ENCODE data around the gene SLC7A10.

The SLC7A10 gene

DNA sequence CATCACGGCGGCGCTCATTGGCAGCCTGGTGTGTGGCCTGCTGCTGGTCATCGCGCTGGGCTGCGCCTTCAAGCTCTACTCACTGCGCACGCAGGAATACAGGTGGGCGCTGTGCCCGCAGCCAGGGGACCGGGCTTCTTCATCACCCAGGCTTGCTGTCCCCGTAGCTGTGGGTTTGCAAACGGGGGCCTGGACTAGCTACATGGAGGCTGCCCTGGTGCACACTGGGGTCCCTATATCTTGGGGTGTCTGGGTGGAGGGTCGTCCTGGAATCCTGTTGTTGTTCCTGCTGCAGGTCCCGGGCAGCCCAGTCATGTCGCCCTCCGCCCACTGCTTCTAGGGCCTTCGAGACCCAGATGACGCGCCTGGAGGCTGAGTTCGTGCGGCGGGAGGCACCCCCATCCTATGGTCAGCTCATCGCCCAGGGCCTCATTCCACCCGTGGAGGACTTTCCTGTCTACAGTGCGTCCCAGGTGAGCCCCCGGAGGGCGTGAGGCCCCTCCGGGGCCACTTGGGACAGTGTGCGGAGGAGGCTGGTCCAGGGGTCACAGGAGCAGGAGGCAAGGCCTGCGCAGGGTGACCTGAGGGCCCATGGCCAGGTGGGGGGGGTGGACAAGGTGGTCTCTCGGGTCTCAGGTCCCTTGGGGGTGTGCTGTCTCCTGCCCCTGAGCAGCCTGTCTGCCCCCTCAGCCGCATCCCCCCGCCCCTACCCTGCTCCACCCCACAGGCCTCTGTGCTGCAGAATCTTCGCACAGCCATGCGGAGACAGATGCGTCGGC, 19.2 kb downstream of the SLC7A10 start:
- Histone ChIP-seq H3K9me2 (replicated peaks; ENCODE audit: insufficient read depth, low read length) (no peaks in the 10 kb centered on the region), H2AFZ (ENCODE audit: low read length) (no peak overlapping the region), H3K4me3 (ENCODE audit: low read length) (no peak overlapping the region), H3K4me2 (ENCODE audit: low read depth, low read length) (no peak overlapping the region), H3K27ac (ENCODE audit: low read length) (no peak overlapping the region), H3K36me3 (replicated peaks; ENCODE audit: insufficient read depth, low read length) (no peaks in the 10 kb centered on the region), H4K20me1 (ENCODE audit: insufficient read depth, low read length) (no peaks in the 10 kb centered on the region), H3K79me2 (ENCODE audit: low read length) (no peaks in the 10 kb centered on the region), H3K9me3 (replicated peaks; ENCODE audit: insufficient read depth, low read length) (no peaks in the 10 kb centered on the region), H3F3A (ENCODE audit: insufficient read depth, low read length) (no peaks in the 10 kb centered on the region), H3K9ac (ENCODE audit: low read length) (no peak overlapping the region), H3K4me1 (ENCODE audit: low read length) (no peaks in the 10 kb centered on the region), H3K27me3 (replicated peaks; ENCODE audit: insufficient read depth, low read length) (peaks cover 20% of the 10 kb centered on the region)
- no peak for DNase-seq
- no peak for TF ChIP-seq EZH2phosphoT487 (IDR thresholded peaks at IDR 0.05; ENCODE audit: low read length)
- TF ChIP-seq, protein P1, sequence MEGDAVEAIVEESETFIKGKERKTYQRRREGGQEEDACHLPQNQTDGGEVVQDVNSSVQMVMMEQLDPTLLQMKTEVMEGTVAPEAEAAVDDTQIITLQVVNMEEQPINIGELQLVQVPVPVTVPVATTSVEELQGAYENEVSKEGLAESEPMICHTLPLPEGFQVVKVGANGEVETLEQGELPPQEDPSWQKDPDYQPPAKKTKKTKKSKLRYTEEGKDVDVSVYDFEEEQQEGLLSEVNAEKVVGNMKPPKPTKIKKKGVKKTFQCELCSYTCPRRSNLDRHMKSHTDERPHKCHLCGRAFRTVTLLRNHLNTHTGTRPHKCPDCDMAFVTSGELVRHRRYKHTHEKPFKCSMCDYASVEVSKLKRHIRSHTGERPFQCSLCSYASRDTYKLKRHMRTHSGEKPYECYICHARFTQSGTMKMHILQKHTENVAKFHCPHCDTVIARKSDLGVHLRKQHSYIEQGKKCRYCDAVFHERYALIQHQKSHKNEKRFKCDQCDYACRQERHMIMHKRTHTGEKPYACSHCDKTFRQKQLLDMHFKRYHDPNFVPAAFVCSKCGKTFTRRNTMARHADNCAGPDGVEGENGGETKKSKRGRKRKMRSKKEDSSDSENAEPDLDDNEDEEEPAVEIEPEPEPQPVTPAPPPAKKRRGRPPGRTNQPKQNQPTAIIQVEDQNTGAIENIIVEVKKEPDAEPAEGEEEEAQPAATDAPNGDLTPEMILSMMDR (IDR thresholded peaks at IDR 0.05; ENCODE audit: low read length): no peak
- TF ChIP-seq EZH2 (optimal IDR thresholded peaks at IDR 0.05; ENCODE audit: low read depth, low read length): no peak

DNA sequence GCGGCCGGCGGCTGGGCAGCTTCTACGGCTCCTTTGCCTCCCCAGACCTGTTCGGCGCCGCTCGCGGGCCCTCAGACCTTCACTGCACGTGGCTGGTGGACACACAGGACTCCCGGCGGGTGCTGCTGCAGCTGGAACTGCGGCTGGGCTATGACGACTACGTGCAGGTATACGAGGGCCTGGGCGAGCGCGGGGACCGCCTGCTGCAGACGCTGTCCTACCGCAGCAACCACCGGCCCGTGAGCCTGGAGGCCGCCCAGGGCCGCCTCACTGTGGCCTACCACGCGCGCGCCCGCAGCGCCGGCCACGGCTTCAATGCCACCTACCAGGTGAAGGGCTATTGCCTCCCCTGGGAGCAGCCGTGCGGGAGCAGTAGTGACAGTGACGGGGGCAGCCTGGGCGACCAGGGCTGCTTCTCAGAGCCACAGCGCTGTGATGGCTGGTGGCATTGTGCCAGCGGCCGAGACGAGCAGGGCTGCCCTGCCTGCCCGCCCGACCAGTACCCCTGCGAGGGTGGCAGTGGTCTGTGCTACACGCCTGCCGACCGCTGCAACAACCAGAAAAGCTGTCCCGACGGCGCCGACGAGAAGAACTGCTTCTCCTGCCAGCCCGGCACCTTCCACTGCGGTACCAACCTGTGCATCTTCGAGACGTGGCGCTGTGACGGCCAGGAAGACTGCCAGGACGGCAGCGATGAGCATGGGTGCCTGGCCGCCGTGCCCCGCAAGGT, 20.0 kb downstream of the SLC7A10 start:
- no peaks in the 10 kb centered on the region for H3K36me3 ChIP-seq (replicated peaks; ENCODE audit: insufficient read depth, low read length)

DNA sequence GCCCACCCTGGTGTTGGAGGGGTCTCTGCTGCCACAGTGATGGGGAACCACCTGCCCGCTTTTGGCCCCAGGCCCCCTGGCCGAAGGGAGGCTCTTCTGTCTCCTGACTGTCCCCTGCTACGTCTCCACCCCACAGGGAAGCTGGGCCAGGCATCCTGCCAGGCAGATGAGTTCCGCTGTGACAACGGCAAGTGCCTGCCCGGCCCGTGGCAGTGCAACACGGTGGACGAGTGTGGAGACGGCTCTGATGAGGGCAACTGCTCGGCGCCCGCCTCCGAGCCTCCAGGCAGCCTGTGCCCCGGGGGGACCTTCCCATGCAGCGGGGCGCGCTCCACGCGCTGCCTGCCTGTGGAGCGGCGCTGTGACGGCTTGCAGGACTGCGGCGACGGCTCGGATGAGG, 20.5 kb downstream of the SLC7A10 start:
- Histone ChIP-seq H2AFZ (ENCODE audit: low read length) (no peak overlapping the region), H3K27me3 (replicated peaks; ENCODE audit: insufficient read depth, low read length) (peaks cover 11% of the 10 kb centered on the region), H3K4me3 (ENCODE audit: low read length) (no peak overlapping the region), H3K79me2 (ENCODE audit: low read length) (no peaks in the 10 kb centered on the region), H3K4me2 (ENCODE audit: low read depth, low read length) (no peak overlapping the region), H3K9ac (ENCODE audit: low read length) (no peak overlapping the region), H3K9me3 (replicated peaks; ENCODE audit: insufficient read depth, low read length) (no peaks in the 10 kb centered on the region), H3F3A (ENCODE audit: insufficient read depth, low read length) (no peaks in the 10 kb centered on the region), H3K9me2 (replicated peaks; ENCODE audit: insufficient read depth, low read length) (no peaks in the 10 kb centered on the region), H3K4me1 (ENCODE audit: low read length) (no peaks in the 10 kb centered on the region), H3K27ac (ENCODE audit: low read length) (no peak overlapping the region), H3K36me3 (replicated peaks; ENCODE audit: insufficient read depth, low read length) (no peaks in the 10 kb centered on the region), H4K20me1 (ENCODE audit: insufficient read depth, low read length) (no peaks in the 10 kb centered on the region)
- no peak for DNase-seq
- TF ChIP-seq EZH2phosphoT487 (IDR thresholded peaks at IDR 0.05; ENCODE audit: low read length): no peak
- TF ChIP-seq, protein P1 (IDR thresholded peaks at IDR 0.05; ENCODE audit: low read length): no peak
- TF ChIP-seq EZH2 (optimal IDR thresholded peaks at IDR 0.05; ENCODE audit: low read depth, low read length): no peak

More for the DNA sequence above, 20.0 kb downstream of the SLC7A10 start:
- TF ChIP-seq, protein P1 (IDR thresholded peaks at IDR 0.05; ENCODE audit: low read length): no peak
- TF ChIP-seq EZH2phosphoT487 (IDR thresholded peaks at IDR 0.05; ENCODE audit: low read length) (no peak), EZH2 (optimal IDR thresholded peaks at IDR 0.05; ENCODE audit: low read depth, low read length) (no peak)
- peaks cover 13% of the 10 kb centered on the region for H3K27me3 ChIP-seq (replicated peaks; ENCODE audit: insufficient read depth, low read length)
- H3K27ac ChIP-seq (ENCODE audit: low read length): no peak overlapping the region
- H3F3A ChIP-seq (ENCODE audit: insufficient read depth, low read length): no peaks in the 10 kb centered on the region
- no peaks in the 10 kb centered on the region for H3K79me2 ChIP-seq (ENCODE audit: low read length)
- H3K9ac ChIP-seq (ENCODE audit: low read length): no peak overlapping the region
- no peak for DNase-seq
- no peaks in the 10 kb centered on the region for H4K20me1 ChIP-seq (ENCODE audit: insufficient read depth, low read length)
- H3K4me3 ChIP-seq (ENCODE audit: low read length): no peak overlapping the region
- no peaks in the 10 kb centered on the region for H3K4me1 ChIP-seq (ENCODE audit: low read length)
- H3K4me2 ChIP-seq (ENCODE audit: low read depth, low read length): no peak overlapping the region
- no peaks in the 10 kb centered on the region for H3K9me3 ChIP-seq (replicated peaks; ENCODE audit: insufficient read depth, low read length)
- no peaks in the 10 kb centered on the region for H3K9me2 ChIP-seq (replicated peaks; ENCODE audit: insufficient read depth, low read length)
- no peak overlapping the region for H2AFZ ChIP-seq (ENCODE audit: low read length)

All from MM.1S (cell line).